ENCODE results near the gene CINP. TPM values are rescaled to one million over a fixed set of nuclear protein-coding genes. Genes with fewer than 3 reads are reported as not detected.
A peak's percentile ranks its signal among the peaks of the same experiment; 100 is the strongest.
"Not testable (repeated sequence)": the region's sequence is repeated elsewhere in the genome, so short reads cannot be mapped to it uniquely, and the experiment has no call there.

CINP gene
- total RNA-seq, 1 donor = 20.6 TPM

DNA sequence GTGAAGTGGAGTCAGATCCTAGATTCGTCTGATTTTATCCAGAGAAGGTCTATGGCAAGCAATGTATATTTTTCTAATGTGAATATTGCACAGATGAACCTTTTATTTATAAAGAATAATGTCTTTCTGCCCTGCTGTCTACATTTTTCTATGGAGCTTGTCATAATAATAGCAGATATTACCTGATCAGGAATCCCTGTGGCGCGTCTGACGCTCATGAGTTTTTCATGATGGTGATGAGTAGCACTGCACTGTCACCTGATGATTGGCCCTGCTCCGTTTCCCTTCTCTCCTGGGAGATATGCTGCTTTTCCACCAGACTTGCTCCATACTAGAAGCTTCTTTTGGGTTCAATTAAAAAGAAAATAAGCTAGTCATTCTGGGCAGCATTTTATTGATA, 20.5 kb downstream of the CINP start:
- Histone ChIP-seq H3K9me3 (ENCODE audit: low read depth, low read length) (no peaks in the 10 kb centered on the region), H3K4me1 (ENCODE audit: insufficient read depth, low read length) (no peaks in the 10 kb centered on the region), H3K4me3 (ENCODE audit: low read length) (no peak overlapping the region), H3K27me3 (ENCODE audit: insufficient read depth, low read length) (no peaks in the 10 kb centered on the region)

DNA sequence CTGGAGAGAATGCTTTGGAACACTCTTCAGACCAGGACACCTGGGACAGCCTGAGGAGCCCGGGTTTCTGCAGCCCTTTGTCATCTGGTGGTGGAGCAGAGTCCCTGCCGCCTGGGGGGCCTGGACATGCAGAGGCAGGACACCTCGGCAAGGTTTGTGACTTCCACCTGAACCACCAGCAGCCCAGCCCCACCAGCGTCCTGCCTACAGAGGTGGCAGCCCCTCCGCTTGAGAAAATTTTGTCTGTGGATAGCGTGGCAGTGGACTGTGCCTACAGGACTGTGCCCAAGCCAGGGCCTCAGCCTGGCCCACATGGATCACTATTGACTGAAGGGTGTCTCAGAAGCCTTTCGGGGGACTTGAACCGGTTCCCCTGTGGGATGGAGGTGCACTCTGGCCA, 21.1 kb downstream of the CINP start:
- Histone ChIP-seq H3K9me3 (ENCODE audit: low read depth, low read length) (no peaks in the 10 kb centered on the region), H3K27me3 (ENCODE audit: insufficient read depth, low read length) (no peaks in the 10 kb centered on the region), H3K4me1 (ENCODE audit: insufficient read depth, low read length) (no peaks in the 10 kb centered on the region), H3K4me3 (ENCODE audit: low read length) (no peak overlapping the region)

GRCh38 chr14:102338724-102339123, 24.0 kb downstream of the CINP start:
- H3K9me3 ChIP-seq (ENCODE audit: low read depth, low read length) = no peaks in the 10 kb centered on the region
- no peaks in the 10 kb centered on the region for H3K4me1 ChIP-seq (ENCODE audit: insufficient read depth, low read length)
- H3K27me3 ChIP-seq (ENCODE audit: insufficient read depth, low read length) = no peaks in the 10 kb centered on the region
- H3K4me3 ChIP-seq (ENCODE audit: low read length) = no peak overlapping the region

DNA sequence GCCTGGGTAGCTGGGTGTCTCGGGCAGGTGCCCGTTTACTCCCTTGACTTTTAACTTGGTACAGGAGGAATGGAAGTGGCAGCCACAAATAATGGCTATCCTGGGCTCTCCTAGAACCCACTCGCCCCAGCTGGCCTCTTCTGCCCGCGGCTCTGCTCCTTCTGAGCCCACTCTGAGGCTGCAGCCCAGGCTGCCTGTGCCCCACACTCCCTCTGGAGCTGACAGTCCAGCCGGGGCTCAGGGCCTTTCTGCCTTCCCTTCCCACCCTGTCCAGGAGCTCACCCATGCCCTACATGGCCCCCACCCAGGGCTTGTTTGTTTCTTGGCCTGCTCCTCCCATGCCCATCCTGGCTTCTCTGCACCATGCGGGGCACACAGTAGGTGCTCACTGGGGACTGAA, 27.5 kb downstream of the CINP start:
- H3K9me3 ChIP-seq (ENCODE audit: low read depth, low read length) = no peaks in the 10 kb centered on the region
- H3K4me1 ChIP-seq (ENCODE audit: insufficient read depth, low read length) = no peaks in the 10 kb centered on the region
- H3K27me3 ChIP-seq (ENCODE audit: insufficient read depth, low read length) = no peaks in the 10 kb centered on the region
- H3K4me3 ChIP-seq (ENCODE audit: low read length) = no peak overlapping the region

DNA sequence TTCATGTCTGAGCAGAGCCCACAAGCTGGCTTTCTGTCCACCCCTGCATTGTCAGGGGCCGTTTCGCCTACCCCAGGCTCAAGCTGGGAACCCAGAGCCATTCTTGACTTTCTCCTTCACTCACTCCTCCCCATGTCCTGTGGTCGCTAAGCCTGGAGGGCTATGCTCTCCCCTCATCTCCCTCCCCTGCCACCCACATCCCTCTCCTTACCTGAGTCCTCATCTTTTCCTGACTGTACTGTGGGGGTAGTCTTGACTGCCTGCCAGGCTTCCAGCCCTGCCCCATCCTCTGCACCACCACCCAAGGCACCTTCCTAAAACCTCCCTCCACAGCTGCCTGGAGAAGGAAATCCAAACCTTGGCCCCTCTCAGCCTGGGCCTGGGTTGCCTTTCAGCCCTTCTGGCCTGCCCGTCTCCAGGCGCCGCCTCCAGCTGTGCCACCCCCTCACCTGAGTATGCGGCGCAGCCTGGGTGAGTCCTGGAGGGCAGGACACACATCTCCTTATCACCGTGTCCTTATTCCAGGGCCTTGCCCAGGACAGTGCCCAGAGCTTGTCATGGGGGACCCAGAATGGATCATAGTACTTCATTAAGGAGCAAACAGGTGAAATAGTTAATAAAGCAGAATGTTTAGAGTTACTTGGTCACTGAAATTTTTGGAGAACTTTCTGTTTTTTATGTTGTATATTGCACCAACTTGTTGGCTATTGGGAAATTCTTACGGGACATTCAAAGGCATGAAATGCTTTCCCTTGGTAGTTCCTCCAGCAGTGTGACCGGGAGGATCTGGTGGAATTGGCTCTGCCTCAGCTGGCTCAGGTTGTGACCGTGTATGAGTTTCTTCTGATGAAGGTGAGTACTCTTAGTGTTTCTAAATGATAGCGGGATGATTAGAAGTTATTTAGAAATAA, 28.6 kb downstream of the CINP start:
- Histone ChIP-seq H3K27me3 (ENCODE audit: insufficient read depth, low read length) (no peaks in the 10 kb centered on the region), H3K4me3 (ENCODE audit: low read length) (no peak overlapping the region), H3K9me3 (ENCODE audit: low read depth, low read length) (no peaks in the 10 kb centered on the region)

DNA sequence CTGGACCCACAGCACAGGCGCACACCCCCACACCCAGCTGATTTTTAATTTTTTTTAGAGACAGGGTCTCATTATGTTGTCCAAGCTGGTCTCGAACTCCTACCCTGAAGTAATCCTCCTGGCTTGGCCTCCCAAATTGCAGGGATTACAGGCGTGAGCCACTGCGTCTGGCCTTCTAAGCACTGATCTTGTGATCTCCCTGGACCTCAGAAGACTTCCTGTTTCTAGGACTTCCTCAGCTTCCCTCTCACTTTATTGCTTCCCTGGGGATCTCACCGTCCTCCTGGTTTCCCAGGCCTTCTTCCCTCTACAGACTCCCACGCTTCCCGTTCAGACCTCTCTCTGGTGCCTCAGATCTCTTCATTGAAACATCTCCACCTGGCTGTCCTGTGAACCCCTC, 29.3 kb downstream of the CINP start:
- H3K9me3 ChIP-seq (ENCODE audit: low read depth, low read length) = no peaks in the 10 kb centered on the region
- H3K4me3 ChIP-seq (ENCODE audit: low read length) = no peak overlapping the region
- no peaks in the 10 kb centered on the region for H3K4me1 ChIP-seq (ENCODE audit: insufficient read depth, low read length)
- no peaks in the 10 kb centered on the region for H3K27me3 ChIP-seq (ENCODE audit: insufficient read depth, low read length)

More for the DNA sequence above, 28.6 kb downstream of the CINP start:
- no peaks in the 10 kb centered on the region for H3K4me1 ChIP-seq (ENCODE audit: insufficient read depth, low read length)

DNA sequence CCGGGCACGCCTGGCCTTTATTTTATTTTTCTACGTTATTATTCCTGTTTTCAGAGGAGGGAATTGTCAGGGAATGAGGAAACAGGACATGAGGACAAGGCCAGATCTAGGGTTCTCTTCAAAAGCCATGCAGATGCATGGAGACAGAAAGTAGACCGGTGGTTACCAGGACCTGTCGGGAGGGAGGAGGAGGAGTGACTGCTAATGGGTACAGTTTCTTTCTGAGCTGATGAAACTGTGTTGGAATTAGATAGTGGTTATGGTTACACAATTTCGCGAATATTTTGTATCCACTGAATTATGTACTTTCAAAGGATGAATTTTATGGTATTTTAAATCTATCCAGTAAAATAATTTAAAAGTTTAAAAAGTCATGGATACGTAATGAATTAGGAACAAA, 31.9 kb downstream of the CINP start:
- H3K9me3 ChIP-seq (ENCODE audit: low read depth, low read length) = no peaks in the 10 kb centered on the region
- no peak overlapping the region for H3K4me3 ChIP-seq (ENCODE audit: low read length)
- no peaks in the 10 kb centered on the region for H3K27me3 ChIP-seq (ENCODE audit: insufficient read depth, low read length)
- no peaks in the 10 kb centered on the region for H3K4me1 ChIP-seq (ENCODE audit: insufficient read depth, low read length)

DNA sequence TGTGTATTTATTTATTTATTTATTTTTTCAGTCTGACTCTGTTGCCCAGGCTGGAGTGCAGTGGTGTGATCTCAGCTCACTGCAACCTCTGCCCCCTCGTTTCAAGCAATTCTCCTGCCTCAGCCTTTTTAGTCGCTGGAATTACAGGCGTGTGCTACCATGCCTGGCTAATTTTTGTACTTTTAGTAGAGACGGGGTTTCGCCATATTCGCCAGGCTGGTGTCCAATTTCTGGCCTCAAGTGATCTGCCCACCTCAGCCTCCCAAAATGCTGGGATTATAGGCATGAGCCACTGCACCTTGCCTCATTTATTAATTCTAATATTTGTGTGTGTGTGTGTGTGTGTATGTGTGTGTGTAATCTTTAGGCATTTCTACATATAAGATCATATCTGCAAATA, 33.3 kb downstream of the CINP start:
- H3K4me1 ChIP-seq (ENCODE audit: insufficient read depth, low read length); H3K4me3 ChIP-seq (ENCODE audit: low read length); H3K27me3 ChIP-seq (ENCODE audit: insufficient read depth, low read length); H3K9me3 ChIP-seq (ENCODE audit: low read depth, low read length): not testable (repeated sequence)

DNA sequence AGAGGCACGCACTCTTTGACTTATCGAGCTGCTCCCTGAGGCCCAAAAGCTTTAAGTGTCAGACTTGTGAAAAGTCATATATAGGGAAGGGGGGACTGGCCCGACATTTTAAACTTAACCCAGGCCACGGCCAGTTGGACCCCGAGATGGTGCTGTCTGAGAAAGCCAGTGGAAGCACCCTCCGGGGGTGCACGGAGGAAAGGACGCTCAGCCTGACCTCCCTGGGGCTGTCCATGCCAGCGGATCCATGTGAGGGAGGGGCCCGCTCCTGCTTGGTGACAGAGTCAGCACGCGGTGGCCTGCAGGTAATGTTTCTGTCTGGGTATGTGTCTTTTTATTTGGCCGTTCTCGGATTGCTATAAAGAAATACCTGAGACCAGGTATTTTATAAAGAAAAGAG, 36.1 kb downstream of the CINP start:
- no peaks in the 10 kb centered on the region for H3K27me3 ChIP-seq (ENCODE audit: insufficient read depth, low read length)
- H3K4me1 ChIP-seq (ENCODE audit: insufficient read depth, low read length) = peaks cover 5% of the 10 kb centered on the region
- H3K9me3 ChIP-seq (ENCODE audit: low read depth, low read length) = no peaks in the 10 kb centered on the region
- no peak overlapping the region for H3K4me3 ChIP-seq (ENCODE audit: low read length)

DNA sequence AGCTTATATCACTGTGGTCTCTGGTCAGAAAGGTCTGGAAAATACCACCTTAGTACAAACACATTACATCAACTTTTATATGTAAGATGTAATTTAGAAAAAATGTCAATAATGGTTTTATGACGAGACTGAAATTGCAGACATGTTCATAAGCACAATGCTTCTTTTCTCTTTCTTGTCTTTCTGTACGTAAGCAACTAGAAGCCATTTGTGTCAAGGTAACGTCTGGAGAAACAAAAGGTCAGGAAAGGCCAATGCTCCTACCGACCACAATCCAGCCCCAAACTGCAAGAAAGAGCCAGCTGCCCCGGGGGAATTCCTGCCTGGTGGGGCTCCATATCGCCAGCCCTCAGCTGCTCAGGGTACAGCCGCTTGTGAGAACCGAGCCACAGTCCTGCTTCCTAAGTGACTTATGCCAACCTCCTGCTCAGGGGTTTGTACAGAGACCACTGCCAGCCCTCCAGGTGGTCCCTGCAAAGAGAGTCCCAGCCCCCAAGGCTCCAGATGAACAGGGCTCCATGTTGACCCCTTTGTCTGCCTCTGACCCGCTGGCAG, 36.8 kb downstream of the CINP start:
- Histone ChIP-seq H3K27me3 (ENCODE audit: insufficient read depth, low read length) (no peaks in the 10 kb centered on the region), H3K4me1 (ENCODE audit: insufficient read depth, low read length) (peaks cover 8% of the 10 kb centered on the region), H3K4me3 (ENCODE audit: low read length) (no peak overlapping the region), H3K9me3 (ENCODE audit: low read depth, low read length) (no peaks in the 10 kb centered on the region)

DNA sequence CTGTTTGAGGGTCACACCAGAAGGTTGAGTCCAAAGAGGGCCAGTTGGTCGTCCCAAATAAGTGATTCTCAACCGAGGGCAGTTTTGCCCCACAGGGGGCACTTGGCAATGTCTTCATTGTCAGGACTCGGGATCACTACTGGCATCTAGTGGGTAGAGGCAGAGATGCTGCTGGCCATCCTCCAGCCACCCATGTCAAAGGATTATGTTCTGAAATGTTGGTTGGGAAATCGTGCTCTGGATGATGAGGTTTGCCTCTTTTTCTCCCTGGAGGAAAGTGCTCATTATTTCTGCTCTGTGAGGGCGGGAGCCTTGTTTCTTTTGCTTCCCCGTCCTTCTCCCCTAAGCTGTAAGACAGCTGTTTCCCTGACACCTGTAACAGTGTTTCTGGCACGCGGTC, 39.6 kb downstream of the CINP start:
- Histone ChIP-seq H3K4me1 (ENCODE audit: insufficient read depth, low read length) (peaks cover 29% of the 10 kb centered on the region), H3K9me3 (ENCODE audit: low read depth, low read length) (no peaks in the 10 kb centered on the region), H3K4me3 (ENCODE audit: low read length) (no peak overlapping the region), H3K27me3 (ENCODE audit: insufficient read depth, low read length) (no peaks in the 10 kb centered on the region)

- H3K4me3 ChIP-seq (ENCODE audit: low read length) = no peak overlapping the region
- H3K4me1 ChIP-seq (ENCODE audit: insufficient read depth, low read length) = peaks cover 41% of the 10 kb centered on the region
- H3K9me3 ChIP-seq (ENCODE audit: low read depth, low read length) = no peaks in the 10 kb centered on the region
- H3K27me3 ChIP-seq (ENCODE audit: insufficient read depth, low read length) = no peaks in the 10 kb centered on the region
These were observed 41.0 kb downstream of the CINP start for GRCh38 chr14:102321456-102322422.

DNA sequence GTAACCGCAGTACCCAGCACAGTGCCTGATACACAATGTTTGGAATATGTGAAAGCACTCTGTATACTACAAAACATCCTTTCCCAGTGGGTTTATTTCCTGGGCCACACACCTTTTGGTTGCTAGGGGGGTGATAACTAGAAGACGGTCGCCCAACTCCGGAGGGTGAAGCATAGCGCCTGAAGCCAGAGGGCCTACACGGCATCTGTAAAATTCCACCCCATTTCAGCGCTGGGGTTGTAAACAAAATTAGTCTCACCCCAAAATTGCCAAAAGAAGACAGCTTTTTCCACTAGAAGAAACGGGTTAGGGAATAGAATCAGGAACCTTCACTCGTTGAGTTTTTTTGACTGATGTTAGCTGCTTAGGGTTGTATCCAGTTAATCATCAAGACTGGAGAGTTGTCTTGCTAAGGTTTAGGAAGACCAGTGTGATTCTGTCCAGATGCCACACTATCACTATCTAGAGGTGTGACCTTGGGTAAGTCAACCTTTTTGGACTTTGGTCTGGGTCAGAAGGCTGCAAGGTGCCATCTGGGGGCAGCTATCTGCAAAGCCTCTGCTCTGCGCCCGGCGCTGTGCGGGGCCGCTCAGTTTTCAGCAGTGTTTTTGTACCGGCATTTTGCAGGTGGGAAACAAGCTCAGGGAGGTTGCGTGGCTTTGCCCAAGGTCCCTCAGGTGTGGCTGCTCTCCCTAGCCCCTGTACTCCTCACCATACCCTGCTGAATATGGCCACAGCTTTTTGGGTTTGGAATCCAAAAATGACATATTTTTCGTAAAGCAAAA, 41.8 kb downstream of the CINP start:
- H3K4me3 ChIP-seq (ENCODE audit: low read length) = peak overlapping the region; percentile 84
- no peaks in the 10 kb centered on the region for H3K9me3 ChIP-seq (ENCODE audit: low read depth, low read length)
- peaks cover 50% of the 10 kb centered on the region for H3K4me1 ChIP-seq (ENCODE audit: insufficient read depth, low read length)
- H3K27me3 ChIP-seq (ENCODE audit: insufficient read depth, low read length) = no peaks in the 10 kb centered on the region

- peaks cover 52% of the 10 kb centered on the region for H3K4me1 ChIP-seq (ENCODE audit: insufficient read depth, low read length)
- peak overlapping the region; percentile 84 for H3K4me3 ChIP-seq (ENCODE audit: low read length)
- H3K27me3 ChIP-seq (ENCODE audit: insufficient read depth, low read length) = no peaks in the 10 kb centered on the region
- H3K9me3 ChIP-seq (ENCODE audit: low read depth, low read length) = no peaks in the 10 kb centered on the region
These were observed 42.5 kb downstream of the CINP start for GRCh38 chr14:102320033-102320660.

All from mononuclear cell (primary cell).